ENCODE data around the gene C6orf62.
"Not testable (repeated sequence)": the region's sequence is repeated elsewhere in the genome, so short reads cannot be mapped to it uniquely, and the experiment has no call there.

The C6orf62 gene

GRCh38 chr6:24719125-24719971 is at the start of gene C6orf62:
Gene C6orf62, minus strand, starts transcription at chr6:24719154. Its CDS starts 486 bp downstream, at chr6:24718668.
- peak; percentile 50 for DNase-seq

DNA sequence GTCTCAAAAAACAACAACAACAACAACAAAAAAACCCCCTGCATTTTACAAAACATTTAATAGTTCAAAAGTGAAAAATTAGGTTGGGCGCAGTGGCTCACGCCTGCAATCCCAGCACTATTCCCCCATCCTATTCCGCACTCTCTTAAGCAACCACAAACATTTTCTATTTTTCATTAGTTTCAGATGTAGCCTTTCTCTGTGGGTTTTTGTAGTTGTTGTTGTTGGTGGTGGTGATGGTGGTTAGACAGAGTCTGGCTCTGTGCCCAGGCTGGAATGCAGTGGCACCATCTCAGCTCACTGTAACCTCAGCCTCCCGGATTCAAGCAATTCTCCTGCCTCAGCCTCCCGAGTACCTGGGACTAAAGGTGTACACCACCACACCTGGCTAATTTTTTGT is 49.4 kb upstream of the C6orf62 start:
- no peak for DNase-seq

- DNase-seq = no peak
Observed at GRCh38 chr6:24766680-24767462, 47.9 kb upstream of the C6orf62 start.

DNA sequence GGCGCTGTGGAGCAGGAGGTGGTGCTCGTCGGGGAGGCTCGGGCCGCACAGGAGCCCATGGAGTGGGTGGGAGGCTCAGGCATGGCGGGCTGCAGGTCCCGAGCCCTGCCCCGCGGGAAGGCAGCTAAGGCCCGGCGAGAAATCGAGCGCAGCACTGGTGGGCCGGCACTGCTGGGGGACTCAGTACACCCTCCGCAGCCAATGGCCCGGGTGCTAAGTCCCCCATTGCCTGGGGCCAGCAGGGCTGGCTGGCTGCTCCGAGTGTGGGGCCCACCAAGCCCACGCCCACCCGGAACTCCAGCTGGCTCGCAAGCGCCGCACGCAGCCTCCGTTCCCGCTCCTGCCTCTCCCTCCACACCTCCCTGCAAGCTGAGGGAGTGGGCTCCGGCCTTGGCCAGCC is 47.0 kb upstream of the C6orf62 start:
- DNase-seq = not testable (repeated sequence)

- DNase-seq = not testable (repeated sequence)
Observed at GRCh38 chr6:24764833-24765828, 46.2 kb upstream of the C6orf62 start.

DNA sequence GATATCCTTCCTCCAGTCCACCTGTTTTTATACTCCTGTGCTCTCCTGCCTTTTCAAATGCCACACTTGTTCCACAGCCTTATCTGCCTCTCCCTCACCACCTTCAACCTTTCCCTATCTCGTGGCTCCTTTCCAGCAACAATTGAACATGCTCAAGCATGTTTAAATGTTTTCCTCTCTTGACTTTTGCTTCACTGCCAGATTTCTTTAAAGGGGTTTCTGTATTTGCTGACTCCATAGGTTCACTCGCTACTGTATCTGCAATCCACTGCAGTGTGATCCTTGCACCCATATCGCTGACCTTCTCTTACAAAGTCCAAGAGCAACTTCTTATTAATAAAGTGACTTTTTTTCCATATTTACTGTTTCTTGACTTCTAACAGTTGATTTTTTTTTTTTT is 44.6 kb upstream of the C6orf62 start:
- DNase-seq = no peak

DNA sequence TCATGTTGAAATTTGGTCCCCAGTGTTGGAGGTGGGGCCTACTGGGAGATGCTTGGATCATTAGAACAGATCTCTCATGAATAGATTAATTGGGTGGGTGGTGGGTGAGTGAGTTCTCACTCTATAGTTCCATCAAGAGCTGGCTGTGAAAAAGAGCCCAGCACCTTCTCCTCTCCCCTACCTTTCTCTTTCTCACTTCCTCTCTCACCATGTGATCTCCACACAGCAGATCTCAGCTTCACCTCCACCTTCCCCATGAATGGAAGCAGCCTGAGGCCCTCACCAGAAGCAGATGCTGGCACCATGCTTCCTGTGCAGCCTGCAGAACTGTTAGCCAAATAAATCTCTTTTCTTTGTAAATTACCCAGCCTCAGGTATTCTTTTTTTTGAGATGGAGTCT is 42.9 kb upstream of the C6orf62 start:
- no peak for DNase-seq

- no peak for DNase-seq
Observed at GRCh38 chr6:24761193-24761835, 42.4 kb upstream of the C6orf62 start.

DNA sequence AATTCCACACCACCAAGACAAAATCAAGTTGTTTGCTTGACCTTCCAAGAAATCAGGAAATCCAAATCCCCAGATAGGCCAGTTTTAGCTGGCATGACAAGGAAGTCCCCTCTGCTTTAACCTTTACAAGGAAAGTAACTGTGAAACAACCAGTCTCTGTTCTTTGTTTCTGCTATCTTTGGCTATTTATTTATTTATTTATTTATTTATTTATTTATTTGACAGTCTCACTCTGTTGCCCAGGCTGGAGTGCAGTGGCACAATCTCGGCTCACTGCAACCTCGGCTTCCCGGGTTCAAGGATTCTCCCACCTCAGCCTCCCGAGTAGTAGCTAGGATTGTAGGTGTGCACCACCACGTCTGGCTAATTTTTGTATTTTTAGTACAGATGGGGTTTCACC is 41.3 kb upstream of the C6orf62 start:
- DNase-seq = no peak

DNA sequence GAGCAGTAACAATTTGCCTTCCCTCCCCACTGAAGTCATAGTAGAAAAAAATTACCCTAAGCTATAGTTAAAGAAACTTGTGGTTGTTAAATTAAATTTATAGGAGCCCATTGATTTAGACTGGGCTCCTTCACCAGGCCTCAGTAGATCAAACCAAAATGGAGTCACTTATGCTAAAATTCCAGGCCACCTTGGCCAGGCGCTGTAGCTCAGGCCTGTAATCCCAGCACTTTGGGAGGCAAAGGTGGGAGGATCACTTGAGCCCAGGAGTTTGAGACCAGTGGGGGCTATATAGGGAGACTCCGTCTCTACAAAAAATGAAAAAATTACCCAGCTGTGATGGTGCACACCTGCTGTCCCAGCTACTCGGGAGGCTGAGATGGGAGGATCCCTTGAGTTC is 40.8 kb upstream of the C6orf62 start:
- no peak for DNase-seq

DNA sequence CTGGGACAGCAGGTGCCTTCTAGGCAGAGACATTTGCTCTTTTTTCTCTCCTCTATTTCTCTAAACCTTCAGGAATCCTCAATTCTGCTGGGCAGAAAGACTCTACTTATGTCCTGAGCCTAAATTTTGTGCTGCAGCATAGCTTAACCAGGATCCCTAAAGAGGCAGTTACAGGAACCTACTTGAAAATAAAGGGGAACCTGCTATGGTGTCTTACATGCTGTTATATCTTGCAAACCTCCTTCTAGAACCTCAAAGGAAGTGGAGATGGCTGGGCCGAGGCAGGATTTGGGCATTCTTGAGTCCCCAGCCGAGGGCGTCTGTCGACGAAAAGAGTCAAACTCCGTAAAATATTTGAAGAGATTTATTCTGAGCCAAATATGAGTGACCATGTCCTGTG is 38.7 kb upstream of the C6orf62 start:
- DNase-seq = no peak

DNA sequence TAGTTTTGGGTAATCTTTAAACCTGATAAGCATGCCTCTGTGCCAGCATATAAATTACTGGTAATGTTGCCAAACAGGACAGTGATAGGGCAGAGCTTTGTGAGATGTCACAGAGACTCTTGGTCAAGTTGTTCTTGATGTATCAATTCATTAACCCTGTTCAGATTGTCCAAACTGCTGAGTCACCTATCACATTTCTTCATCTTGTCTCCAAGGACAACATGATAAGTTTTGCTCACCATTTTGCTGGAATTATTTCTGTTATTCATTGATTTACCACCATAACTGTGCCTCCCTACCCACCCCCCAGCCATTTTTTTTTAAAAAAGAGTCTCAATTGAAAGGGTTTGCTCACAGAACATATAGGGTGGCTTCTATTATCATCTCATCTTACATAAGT is 36.3 kb upstream of the C6orf62 start:
- DNase-seq = no peak

GRCh38 chr6:24754378-24754777 is 35.4 kb upstream of the C6orf62 start:
- not testable (repeated sequence) for DNase-seq

GRCh38 chr6:24753545-24753944 is 34.6 kb upstream of the C6orf62 start:
- no peak for DNase-seq

DNA sequence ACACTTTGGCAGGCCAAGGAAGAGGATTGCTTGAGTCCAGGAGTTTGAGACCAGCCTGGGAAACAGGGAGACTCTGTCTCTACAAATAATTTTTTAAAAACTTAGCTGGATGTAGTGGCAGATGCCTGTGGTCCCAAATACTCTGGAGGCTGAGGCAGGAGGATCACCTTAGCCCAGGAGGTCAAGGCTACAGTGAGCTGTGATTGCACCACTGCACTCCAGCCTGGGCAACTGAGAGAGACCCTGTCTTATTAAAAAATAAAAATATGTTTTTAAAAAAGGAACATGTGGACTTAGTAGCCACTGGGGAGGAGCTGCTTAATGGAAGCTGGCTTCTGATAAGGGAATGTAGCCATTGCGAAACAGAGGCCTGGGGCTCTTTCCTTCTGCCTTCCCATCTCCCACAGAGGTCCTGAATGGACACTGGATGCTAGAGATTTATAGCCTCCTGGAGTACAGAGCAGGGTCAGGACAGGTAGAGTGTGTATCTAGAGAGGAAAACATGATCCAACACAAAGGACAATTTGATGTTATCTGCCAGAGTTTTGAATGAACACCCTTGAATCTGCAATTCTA is 34.1 kb upstream of the C6orf62 start:
- no peak for DNase-seq

DNA sequence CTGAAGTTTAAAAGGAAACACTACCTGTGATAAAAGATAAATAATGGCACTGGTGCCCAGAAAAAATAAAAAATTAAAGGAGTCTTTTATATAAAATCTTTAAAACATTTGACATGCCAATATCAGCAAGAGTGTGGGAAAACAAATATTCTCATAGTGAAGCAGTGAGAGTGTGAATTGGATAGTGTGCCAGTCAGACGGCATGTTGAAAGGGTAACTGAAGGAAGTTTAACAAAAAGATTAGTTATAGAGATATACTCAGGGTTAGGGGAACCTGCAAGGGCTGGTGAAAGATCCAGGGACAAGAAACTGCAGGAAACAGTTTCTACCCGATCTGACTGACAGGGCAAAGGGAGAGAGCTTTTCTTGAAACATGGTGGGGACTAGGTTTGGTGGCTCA is 33.5 kb upstream of the C6orf62 start:
- DNase-seq = no peak

GRCh38 chr6:24750878-24751277 is 31.9 kb upstream of the C6orf62 start:
- not testable (repeated sequence) for DNase-seq

GRCh38 chr6:24749297-24749696 is 30.3 kb upstream of the C6orf62 start:
- DNase-seq = no peak

- no peak for DNase-seq
Observed at GRCh38 chr6:24744911-24745310, 26.0 kb upstream of the C6orf62 start.

GRCh38 chr6:24743944-24744335 is 25.0 kb upstream of the C6orf62 start:
- DNase-seq = no peak

GRCh38 chr6:24743265-24743943 is 24.4 kb upstream of the C6orf62 start:
- no peak for DNase-seq
